Measurements from ENCODE around the gene LZTS2. TPM values are rescaled to one million over a fixed set of nuclear protein-coding genes. Genes with fewer than 3 reads are reported as not detected.

The LZTS2 gene
- total and polyA plus RNA-seq, 7 donors: 10.9 to 169 (median 82.3) TPM

DNA sequence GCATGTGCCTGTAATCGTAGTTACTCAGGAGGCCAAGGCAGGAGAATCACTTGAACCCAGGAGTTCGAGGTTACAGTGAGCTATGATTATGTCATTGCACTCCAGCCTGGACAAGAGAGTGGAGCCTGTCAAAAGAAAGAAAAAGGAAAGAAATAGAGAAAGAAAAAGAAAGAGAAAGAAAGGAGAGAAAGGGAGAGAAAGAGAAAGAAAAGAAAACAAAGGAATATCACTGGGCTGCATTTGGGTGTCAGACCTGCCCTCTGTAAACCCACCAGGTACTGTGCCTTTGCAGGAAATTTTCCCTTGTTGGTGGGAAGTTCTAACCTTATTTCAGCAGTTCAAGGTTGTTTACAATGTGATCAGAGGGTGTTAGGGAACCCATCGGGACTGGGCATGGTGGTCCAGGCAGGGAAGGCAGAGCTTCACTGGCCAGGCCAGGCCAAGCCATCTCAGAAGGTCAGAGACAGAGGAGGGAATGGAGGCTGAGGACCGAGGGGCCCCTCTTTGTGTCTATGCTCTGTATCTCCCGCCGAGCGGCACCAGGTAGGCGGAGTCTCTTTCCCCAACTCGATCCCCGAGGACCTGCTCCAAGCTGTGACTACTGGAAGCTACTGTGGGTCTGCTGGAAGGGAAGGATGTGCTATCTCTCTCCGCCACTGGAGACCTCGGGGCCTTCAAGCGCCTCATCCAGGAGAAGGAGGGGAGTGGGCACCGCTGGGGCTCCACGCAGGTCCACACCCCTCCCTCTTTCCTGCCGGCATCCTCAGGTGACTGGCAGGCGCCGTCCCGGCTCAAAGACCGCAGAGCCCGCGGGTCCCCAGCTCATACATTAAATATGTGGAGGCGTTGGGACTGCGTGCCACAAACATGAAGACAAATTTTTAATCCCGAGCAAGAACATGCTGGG is 47.0 kb downstream of the LZTS2 start:
- H3K36me3 ChIP-seq: no peaks in the 10 kb centered on the region
- no peaks in the 10 kb centered on the region for H3K9me3 ChIP-seq
- no peak for DNase-seq
- no peak for TF ChIP-seq POLR2A (IDR thresholded peaks at IDR 0.05)
- no peak for TF ChIP-seq POLR2AphosphoS5 (IDR thresholded peaks at IDR 0.05)
- no peak for TF ChIP-seq EP300 (IDR thresholded peaks at IDR 0.05)
- TF ChIP-seq, protein P1, sequence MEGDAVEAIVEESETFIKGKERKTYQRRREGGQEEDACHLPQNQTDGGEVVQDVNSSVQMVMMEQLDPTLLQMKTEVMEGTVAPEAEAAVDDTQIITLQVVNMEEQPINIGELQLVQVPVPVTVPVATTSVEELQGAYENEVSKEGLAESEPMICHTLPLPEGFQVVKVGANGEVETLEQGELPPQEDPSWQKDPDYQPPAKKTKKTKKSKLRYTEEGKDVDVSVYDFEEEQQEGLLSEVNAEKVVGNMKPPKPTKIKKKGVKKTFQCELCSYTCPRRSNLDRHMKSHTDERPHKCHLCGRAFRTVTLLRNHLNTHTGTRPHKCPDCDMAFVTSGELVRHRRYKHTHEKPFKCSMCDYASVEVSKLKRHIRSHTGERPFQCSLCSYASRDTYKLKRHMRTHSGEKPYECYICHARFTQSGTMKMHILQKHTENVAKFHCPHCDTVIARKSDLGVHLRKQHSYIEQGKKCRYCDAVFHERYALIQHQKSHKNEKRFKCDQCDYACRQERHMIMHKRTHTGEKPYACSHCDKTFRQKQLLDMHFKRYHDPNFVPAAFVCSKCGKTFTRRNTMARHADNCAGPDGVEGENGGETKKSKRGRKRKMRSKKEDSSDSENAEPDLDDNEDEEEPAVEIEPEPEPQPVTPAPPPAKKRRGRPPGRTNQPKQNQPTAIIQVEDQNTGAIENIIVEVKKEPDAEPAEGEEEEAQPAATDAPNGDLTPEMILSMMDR (IDR thresholded peaks at IDR 0.05): no peak
- no peak overlapping the region for H3K4me3 ChIP-seq
- peaks cover 36 to 57% (median 52%) of the 10 kb centered on the region in 3 donors for H3K27me3 ChIP-seq
- no peak overlapping the region for H3K27ac ChIP-seq
- WGBS, 2 donors: 53 to 61% methylated on average over 25 of the region's 25 CpGs
- intact Hi-C loops (cut with DNase I): loop anchor here (5.0 kb wide), 1 partner anchor 96 kb away; no protein-coding TSS in a partner anchor
- peaks cover 0 to 24% (median 22%) of the 10 kb centered on the region in 4 donors for H3K4me1 ChIP-seq

DNA sequence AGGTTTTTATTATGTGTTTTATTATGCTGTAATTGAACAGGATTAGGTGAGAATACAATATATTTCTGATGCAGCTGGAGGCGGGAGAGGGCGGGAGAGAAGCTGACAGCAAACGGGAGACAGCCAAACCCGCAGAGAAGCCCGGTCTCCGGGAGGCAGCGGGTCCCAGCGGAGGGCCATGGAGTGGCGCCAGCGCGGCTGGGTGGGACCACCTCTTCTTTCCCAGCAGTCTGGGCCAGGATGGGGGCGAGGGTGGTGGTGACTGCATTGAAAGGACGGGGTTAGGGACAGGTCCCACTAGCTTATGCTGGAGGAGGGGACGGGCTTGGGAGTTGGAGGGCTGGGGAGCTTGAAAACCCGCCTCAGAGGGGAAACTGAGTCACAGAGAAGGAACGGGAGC is 47.7 kb downstream of the LZTS2 start:
- 40 to 57% methylated on average over 16 of the region's 16 CpGs for WGBS, 2 donors
- H3K9me3 ChIP-seq: no peaks in the 10 kb centered on the region
- H3K36me3 ChIP-seq: no peaks in the 10 kb centered on the region
- no peak overlapping the region for H3K27ac ChIP-seq
- no peak for DNase-seq
- TF ChIP-seq, protein P1 (IDR thresholded peaks at IDR 0.05): no peak
- no peak for TF ChIP-seq POLR2AphosphoS5 (IDR thresholded peaks at IDR 0.05)
- no peak for TF ChIP-seq POLR2A (IDR thresholded peaks at IDR 0.05)
- no peak for TF ChIP-seq EP300 (IDR thresholded peaks at IDR 0.05)
- peaks cover 0 to 21% (median 15%) of the 10 kb centered on the region in 4 donors for H3K4me1 ChIP-seq
- intact Hi-C loops (cut with DNase I): loop anchor here (5.0 kb wide), 1 partner anchor 95 kb away; no protein-coding TSS in a partner anchor
- no peak overlapping the region for H3K4me3 ChIP-seq
- peaks cover 36 to 64% (median 54%) of the 10 kb centered on the region in 3 donors for H3K27me3 ChIP-seq

DNA sequence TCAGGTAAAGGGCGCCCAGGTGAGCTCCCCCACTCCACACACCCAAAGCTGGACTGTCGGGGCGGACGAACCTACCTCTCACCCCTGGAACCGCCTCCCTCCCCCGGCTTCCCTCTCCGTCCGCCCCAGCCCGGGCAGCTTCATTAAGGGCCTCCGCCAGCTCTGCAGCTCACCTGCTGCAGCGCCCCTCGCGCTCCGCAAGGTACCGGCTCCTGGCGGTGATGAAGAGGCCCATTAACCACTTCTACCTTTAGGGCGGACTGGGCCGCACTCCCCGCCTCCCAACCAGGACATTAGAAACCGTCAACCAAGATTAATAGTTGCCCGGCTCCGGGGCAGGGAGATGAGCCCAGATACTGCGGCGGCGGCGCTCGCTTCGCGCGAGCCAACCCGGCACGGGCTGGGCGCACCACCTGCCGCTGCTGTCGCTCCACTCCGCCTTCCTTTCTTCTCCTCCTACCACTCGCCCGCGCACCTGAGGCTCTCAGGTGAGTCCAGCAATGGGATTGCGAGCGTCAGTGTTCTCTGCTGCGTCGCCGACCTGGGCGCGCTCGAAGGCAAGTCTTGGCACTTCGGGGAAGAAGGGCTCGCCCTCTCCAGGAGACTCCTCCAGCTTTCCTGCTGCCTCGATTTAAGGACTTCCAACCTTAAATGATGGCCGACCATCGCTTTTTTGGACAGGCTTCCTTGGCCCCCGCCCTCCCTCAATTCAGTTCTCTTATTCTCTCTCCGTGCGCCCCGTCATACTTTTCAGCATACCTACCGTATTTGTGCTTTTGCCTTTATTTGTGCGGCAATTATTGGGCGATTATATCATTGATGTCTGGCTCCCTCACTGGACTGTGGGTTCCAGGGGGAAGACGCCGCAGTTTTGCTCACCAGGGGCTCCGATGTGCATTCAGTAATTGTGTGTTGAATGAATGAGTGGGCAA is 48.6 kb downstream of the LZTS2 start:
- Histone ChIP-seq H3K27ac (no peak overlapping the region), H3K4me1 (peaks cover 0 to 14% (median 10%) of the 10 kb centered on the region in 4 donors), H3K4me3 (no peak overlapping the region), H3K36me3 (no peaks in the 10 kb centered on the region), H3K27me3 (peaks cover 36 to 69% (median 60%) of the 10 kb centered on the region in 3 donors), H3K9me3 (no peaks in the 10 kb centered on the region)
- WGBS, 2 donors: 17 to 18% methylated on average over 62 of the region's 62 CpGs
- no peak for TF ChIP-seq POLR2A (IDR thresholded peaks at IDR 0.05)
- TF ChIP-seq, protein P1 (IDR thresholded peaks at IDR 0.05): no peak
- no peak for TF ChIP-seq POLR2AphosphoS5 (IDR thresholded peaks at IDR 0.05)
- TF ChIP-seq EP300 (IDR thresholded peaks at IDR 0.05): no peak
- DNase-seq: no peak
- intact Hi-C loops (cut with DNase I): loop anchor here (5.0 kb wide), 1 partner anchor 94 kb away; no protein-coding TSS in a partner anchor

DNA sequence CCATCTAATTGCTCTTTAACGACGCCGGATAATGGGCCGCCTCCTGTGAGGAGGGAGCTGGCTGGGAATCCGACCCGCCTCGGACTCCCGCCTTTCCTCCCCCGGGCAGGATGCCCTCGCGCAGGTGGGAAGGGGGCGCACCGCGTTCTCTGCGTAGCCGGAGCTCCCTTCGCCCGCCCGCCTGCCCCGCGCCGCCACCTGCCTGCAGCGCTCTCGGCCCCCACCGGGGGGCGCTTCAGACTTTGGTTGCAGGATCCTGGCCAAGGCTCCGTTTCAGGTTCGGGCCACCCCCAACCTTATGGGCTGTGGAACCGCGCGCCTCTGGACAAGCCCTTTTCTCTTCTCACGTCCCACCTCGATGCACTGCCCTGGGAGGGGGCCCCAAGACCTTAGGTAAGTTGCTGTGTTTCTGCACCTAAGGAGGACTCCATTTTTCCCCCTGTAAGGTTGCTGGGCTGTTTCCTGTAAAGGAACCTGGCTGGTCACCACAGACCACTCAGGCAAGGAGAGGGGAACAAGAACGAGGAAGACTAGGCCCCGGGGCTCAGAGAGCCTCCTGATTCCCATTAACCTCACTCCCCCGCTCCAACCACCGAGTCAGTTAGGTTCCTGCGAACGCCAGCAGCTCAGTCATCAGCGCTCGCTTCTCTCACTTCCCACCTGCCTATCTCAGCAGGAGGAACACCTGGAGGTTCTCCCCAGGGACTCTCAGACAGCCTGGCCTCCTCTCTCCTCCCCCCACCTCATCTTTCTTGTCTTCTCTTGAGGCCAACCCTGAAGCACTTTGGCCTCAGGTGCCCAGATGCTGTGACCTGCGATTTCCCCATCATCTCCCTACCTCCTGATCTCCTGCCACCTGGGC is 50.8 kb downstream of the LZTS2 start:
- intact Hi-C loops (cut with DNase I): no loop called here

More for the DNA sequence above, 50.8 kb downstream of the LZTS2 start:
- DNase-seq: peak; percentile 74
- H3K4me1 ChIP-seq: peaks cover 0 to 10% (median 8%) of the 10 kb centered on the region in 4 donors
- no peaks in the 10 kb centered on the region for H3K36me3 ChIP-seq
- WGBS, 2 donors: 15% methylated on average over 42 of the region's 42 CpGs
- H3K4me3 ChIP-seq: peak overlapping the region in 1 of 4 donors; percentile 9
- H3K9me3 ChIP-seq: no peaks in the 10 kb centered on the region
- TF ChIP-seq EP300 (IDR thresholded peaks at IDR 0.05) (no peak), POLR2AphosphoS5 (IDR thresholded peaks at IDR 0.05) (peak in 1 of 4 donors; percentile 29)
- TF ChIP-seq, protein P1 (IDR thresholded peaks at IDR 0.05): peak in 3 of 4 experiments; percentile 42 to 81 (median 60)
- no peak overlapping the region for H3K27ac ChIP-seq
- peaks cover 36 to 74% (median 66%) of the 10 kb centered on the region in 3 donors for H3K27me3 ChIP-seq
